ENCODE results near the gene LMTK3.

LMTK3 gene

GRCh38 chr19:48443731-48444128 lies 67.9 kb downstream of the LMTK3 start:
- no peak for FAIRE-seq

GRCh38 chr19:48443256-48443655 lies 68.4 kb downstream of the LMTK3 start:
- FAIRE-seq = no peak

GRCh38 chr19:48442116-48443035 lies 69.3 kb downstream of the LMTK3 start:
- FAIRE-seq = no peak

GRCh38 chr19:48441360-48442050 lies 70.1 kb downstream of the LMTK3 start:
- FAIRE-seq = no peak

GRCh38 chr19:48436586-48436985 lies 75.0 kb downstream of the LMTK3 start:
- FAIRE-seq = no peak

Measured in A204.1 (cell line).